Airway epithelial cell (primary cell): ENCODE results near the gene TBRG1. TPM values are rescaled to one million over a fixed set of nuclear protein-coding genes. Genes with fewer than 3 reads are reported as not detected.

ENCODE experiments used
- total RNA-seq: library from RNA; depleted of rRNA; stranded (reverse); fragments of >200 nt; gene quantifications from 2 replicates; pipeline ENCODE4 v1.2.3, GENCODE V29; 2015

TBRG1 gene
- 17.5 and 20.5 TPM in 2 replicates for total RNA-seq

GRCh38 chr11:124622531-124623451, at the start of gene TBRG1:
TSS of gene TBRG1 (plus strand) at chr11:124622864. CDS start at chr11:124623084, 220 bp downstream.

GRCh38 chr11:124611064-124611463, 11.6 kb upstream of the TBRG1 start, which contains the start of gene PANX3:
TSS of gene PANX3 (plus strand) at chr11:124611428. CDS start at chr11:124611557, 129 bp downstream.

GRCh38 chr11:124673333-124674167, 50.9 kb downstream of the TBRG1 start, which contains the start of the genes SIAE and SPA17:
TSS of gene SIAE (minus strand) at chr11:124673739. CDS start at chr11:124673708, 31 bp downstream.
TSS of gene SPA17 (plus strand) at chr11:124673904. CDS start at chr11:124675265, 1,361 bp downstream.

Other genes with a start within 250 kb of the TBRG1 start
- gene OR8B2, start 238.4 kb upstream of the TBRG1 start, total RNA-seq, result not detected in 2 replicates
- not detected in 2 replicates for gene OR8B3, start 223.8 kb upstream of the TBRG1 start, total RNA-seq
- not detected in 2 replicates for gene OR8B4, start 198.0 kb upstream of the TBRG1 start, total RNA-seq
- not detected in 2 replicates for gene OR8B8, start 177.2 kb upstream of the TBRG1 start, total RNA-seq
- gene OR8B12, start 79.2 kb upstream of the TBRG1 start, total RNA-seq, result not detected in 2 replicates
- gene OR8A1, start 52.9 kb upstream of the TBRG1 start, total RNA-seq, result not detected in 2 replicates
- not detected in 2 replicates for gene PANX3, start 11.4 kb upstream of the TBRG1 start, total RNA-seq
- 8.6 and 15.2 TPM in 2 replicates for gene SIAE, start 50.9 kb downstream of the TBRG1 start, total RNA-seq
- 16.2 and 19.5 TPM in 2 replicates for gene SPA17, start 51.0 kb downstream of the TBRG1 start, total RNA-seq
- 0.28 and 1.7 TPM in 2 replicates for gene NRGN, start 117.1 kb downstream of the TBRG1 start, total RNA-seq
- 0.63 and 2.2 TPM in 2 replicates for gene VSIG2, start 129.4 kb downstream of the TBRG1 start, total RNA-seq
- not detected in 2 replicates for gene ESAM, start 139.4 kb downstream of the TBRG1 start, total RNA-seq
- 3.6 and 5.0 TPM in 2 replicates for gene MSANTD2, start 177.5 kb downstream of the TBRG1 start, total RNA-seq
- 14.2 and 21.7 TPM in 2 replicates for gene ROBO3, start 242.6 kb downstream of the TBRG1 start, total RNA-seq